Adrenal gland (tissue), 12 donors: ENCODE results near the gene ARHGEF10L. TPM values are rescaled to one million over a fixed set of nuclear protein-coding genes. Genes with fewer than 3 reads are reported as not detected.
"Not testable (repeated sequence)": the region's sequence is repeated elsewhere in the genome, so short reads cannot be mapped to it uniquely, and the experiment has no call there.

ENCODE experiments used
- DNase-seq, 7 donors: peaks; one replicate each; pipeline ENCODE4 v3.0.0-alpha.2; 2019 to 2020
- H3K27ac ChIP-seq, 5 donors: fragments of 200-600 bp; sonication (generic) in 4 of 5; 1 replicate in 3 of 5; 2 replicates in 2 of 5; pipeline versions ENCODE4 v1.5.1 to v1.8.0; 2016 to 2020; ENCODE audit warnings: mild to moderate bottlenecking in 1 of 5
- H3K27me3 ChIP-seq: fragments of 200-600 bp; 2 replicates; pipeline ENCODE4 v1.8.0; 2021
- H3K36me3 ChIP-seq, 2 donors: fragments of 200-600 bp; replicated peaks in 1 of 2; 1 replicate in 1 of 2; 2 replicates in 1 of 2; pipeline versions ENCODE4 v1.5.1 to v1.8.0; 2018 to 2022
- H3K4me1 ChIP-seq, 2 donors: fragments of 200-600 bp; replicated peaks in 1 of 2; 1 replicate in 1 of 2; 2 replicates in 1 of 2; pipeline versions ENCODE4 v1.5.1 to v1.8.0; 2018 to 2021
- H3K4me3 ChIP-seq, 4 donors: fragments of 200-600 bp; sonication (generic) in 3 of 4; one replicate each; pipeline ENCODE4 v1.5.1; 2016 to 2018
- H3K9me3 ChIP-seq, 3 donors: fragments of 200-600 bp; sonication (generic) in 1 of 3; replicated peaks in 1 of 3; 1 replicate in 2 of 3; 2 replicates in 1 of 3; pipeline versions ENCODE4 v1.5.1 to v1.8.0; 2016 to 2021
- POLR2A ChIP-seq, 2 donors: fragments of 450-650 bp; IDR thresholded peaks; one replicate each; pipeline ENCODE4 v1.6.1; 2017; ENCODE audit warnings: antibody characterized with exemption in 2 of 2, mild to moderate bottlenecking in 2 of 2, moderate library complexity in 1 of 2
- WGBS, 4 donors: extraction: QIAGEN DNeasy Blood & Tissue Kit in 2 of 4; methylation state at CpG; one replicate each; pipeline versions ENCODE4 v1.1.5 to v1.1.7; 2013 to 2017; 5-methylcytosine and 5-hydroxymethylcytosine counted together
- intact Hi-C, 2 donors: fragments of 100-400 bp; cut with DNase I; formaldehyde crosslinking; loops; one replicate each; pipeline versions ENCODE4 v1.14.1 to v1.15.0; 2022 to 2023
- polyA plus RNA-seq, 3 donors: library from polyadenylated mRNA; stranded (reverse); fragments of 200-250 nt in 2 of 3; fragments of 350-450 nt in 1 of 3; fragmentation: Illumina TruSeq in 1 of 3; extraction: RNeasy Lipid Tissue Mini Kit (QIAGEN cat#74804) in 1 of 3; gene quantifications; one replicate each; pipeline ENCODE4 v1.2.3, GENCODE V29; 2013 to 2014
- total RNA-seq, 9 donors: library from RNA; depleted of rRNA in 4 of 9; stranded (reverse); fragments of >200 nt in 4 of 9; fragments of 120-200 nt in 1 of 9; fragmentation: NEBNext Ultra II Directional in 1 of 9; extraction: Animal tissue kit (Norgen Biotek cat#: 25700) in 1 of 9; gene quantifications; one replicate each; pipeline versions ENCODE4 v1.1.0 to v1.2.4, GENCODE V29; 2013 to 2023
- TF ChIP-seq, protein P1 (sequence below), 6 experiments: fragments of 450-650 bp in 4 of 6; fragments of 200-600 bp in 2 of 6; sonication (generic) in 1 of 6; IDR thresholded peaks; 1 replicate in 5 of 6; 2 replicates in 1 of 6; pipeline versions ENCODE4 v1.5.1 to v1.8.0; 2016 to 2021; ENCODE audit warnings: antibody characterized with exemption in 6 of 6, mild to moderate bottlenecking in 2 of 6, moderate library complexity in 1 of 6
- donor health status: healthy with polysubstance abuse.
- donor health status: Bipolar disorder and iron deficiency.
- donor health status: DM: yes; HTN: yes; CAD: no.
- donor health status: DM: no; HTN: no; CAD: no.
- donor health status: DM: no; HTN: no; CAD: no.
- donor health status: DM: yes; HTN: yes; CAD: no.

Gene ARHGEF10L
- total and polyA plus RNA-seq, 12 donors = 1.7 to 54.9 (median 30.1) TPM

DNA sequence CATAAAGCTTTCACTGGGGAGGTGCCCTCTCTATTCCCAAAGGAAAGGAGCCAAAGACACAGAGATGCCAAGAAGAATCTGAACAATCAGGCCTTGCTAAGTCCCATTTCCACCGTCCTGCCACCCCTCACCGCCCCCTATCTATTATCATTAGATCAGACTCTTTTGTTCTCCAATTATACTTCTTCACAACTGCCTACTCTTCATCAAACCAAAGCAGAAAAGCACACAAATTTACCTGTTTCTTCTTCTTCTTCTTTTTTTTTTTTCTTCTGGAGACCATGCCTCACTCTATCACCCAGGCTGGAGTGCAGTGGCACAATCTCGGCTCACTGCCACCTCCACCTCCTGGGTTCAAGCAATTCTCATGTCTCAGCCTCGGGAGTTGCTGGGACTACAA, 43.1 kb upstream of the ARHGEF10L start:
- H3K27me3 ChIP-seq = no peaks in the 10 kb centered on the region
- intact Hi-C loops = no loop called here
- WGBS, 4 donors = 68 to 83% (median 76%) methylated on average over 4 of the region's 4 CpGs
- TF ChIP-seq, protein P1, sequence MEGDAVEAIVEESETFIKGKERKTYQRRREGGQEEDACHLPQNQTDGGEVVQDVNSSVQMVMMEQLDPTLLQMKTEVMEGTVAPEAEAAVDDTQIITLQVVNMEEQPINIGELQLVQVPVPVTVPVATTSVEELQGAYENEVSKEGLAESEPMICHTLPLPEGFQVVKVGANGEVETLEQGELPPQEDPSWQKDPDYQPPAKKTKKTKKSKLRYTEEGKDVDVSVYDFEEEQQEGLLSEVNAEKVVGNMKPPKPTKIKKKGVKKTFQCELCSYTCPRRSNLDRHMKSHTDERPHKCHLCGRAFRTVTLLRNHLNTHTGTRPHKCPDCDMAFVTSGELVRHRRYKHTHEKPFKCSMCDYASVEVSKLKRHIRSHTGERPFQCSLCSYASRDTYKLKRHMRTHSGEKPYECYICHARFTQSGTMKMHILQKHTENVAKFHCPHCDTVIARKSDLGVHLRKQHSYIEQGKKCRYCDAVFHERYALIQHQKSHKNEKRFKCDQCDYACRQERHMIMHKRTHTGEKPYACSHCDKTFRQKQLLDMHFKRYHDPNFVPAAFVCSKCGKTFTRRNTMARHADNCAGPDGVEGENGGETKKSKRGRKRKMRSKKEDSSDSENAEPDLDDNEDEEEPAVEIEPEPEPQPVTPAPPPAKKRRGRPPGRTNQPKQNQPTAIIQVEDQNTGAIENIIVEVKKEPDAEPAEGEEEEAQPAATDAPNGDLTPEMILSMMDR (IDR thresholded peaks at IDR 0.05) = no peak
- no peak for TF ChIP-seq POLR2A (IDR thresholded peaks at IDR 0.05)
- no peak overlapping the region for H3K4me3 ChIP-seq
- H3K9me3 ChIP-seq = no peaks in the 10 kb centered on the region
- H3K4me1 ChIP-seq = no peaks in the 10 kb centered on the region
- no peaks in the 10 kb centered on the region for H3K36me3 ChIP-seq
- no peak for DNase-seq
- no peak overlapping the region for H3K27ac ChIP-seq

DNA sequence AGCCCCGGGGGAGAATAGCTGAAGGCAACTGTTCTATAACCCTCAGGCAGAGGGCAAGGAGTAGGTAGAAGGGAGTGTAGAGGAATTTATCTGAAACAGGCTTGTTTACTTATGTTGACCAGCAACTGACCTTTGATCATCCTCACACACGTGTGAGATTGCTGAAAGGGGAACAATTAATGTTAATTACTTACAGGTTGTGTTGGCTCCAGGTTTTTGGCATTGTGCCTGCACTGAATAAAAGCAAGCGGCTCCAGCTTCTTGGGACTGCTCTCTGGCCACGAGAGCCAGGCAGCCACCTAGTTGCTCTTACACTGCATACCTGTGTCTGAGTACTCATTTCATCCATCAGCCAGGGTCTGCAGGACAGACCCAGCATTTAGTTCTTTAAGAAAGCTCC, 41.3 kb upstream of the ARHGEF10L start:
- WGBS, 4 donors = 21 to 56% (median 44%) methylated on average over 3 to 4 of the region's 4 CpGs
- intact Hi-C loops = no loop called here

DNA sequence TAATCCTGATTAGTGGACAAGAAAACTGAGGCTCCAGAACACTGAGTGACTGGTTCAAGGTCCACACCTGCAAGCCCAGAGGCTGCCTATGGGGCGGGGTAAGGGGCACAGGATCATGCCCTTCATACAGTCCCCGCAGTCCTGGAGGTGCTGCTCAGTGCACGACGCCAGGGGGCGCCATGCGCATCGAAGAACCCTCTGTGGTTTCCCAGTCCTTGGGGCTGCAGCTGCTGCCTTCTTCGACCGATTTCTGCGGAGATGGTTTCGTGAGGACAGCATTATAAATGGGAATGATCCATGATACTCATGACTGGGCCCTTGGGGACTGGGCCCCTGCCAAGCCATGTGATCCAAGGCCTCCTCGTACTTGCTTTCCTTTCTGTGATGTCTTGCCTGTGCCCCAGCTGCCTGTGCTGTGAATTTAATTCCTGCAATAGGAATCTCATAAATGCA, 37.1 kb upstream of the ARHGEF10L start:
- peak overlapping the region in 3 of 5 donors; percentile 2 to 66 (median 23) for H3K27ac ChIP-seq
- DNase-seq = peak; percentile 92 to 97 (median 95)
- no peaks in the 10 kb centered on the region for H3K27me3 ChIP-seq
- no peaks in the 10 kb centered on the region for H3K36me3 ChIP-seq
- no peak overlapping the region for H3K4me3 ChIP-seq
- intact Hi-C loops = loop anchor here in 1 of 2 donors (5.0 kb wide), 1 partner anchor 105 kb away; no protein-coding TSS in a partner anchor
- 0 to 3% (median 2%) methylated on average over 5 to 12 of the region's 12 CpGs for WGBS, 4 donors
- H3K4me1 ChIP-seq = peaks cover 0 to 7% of the 10 kb centered on the region in 2 donors
- TF ChIP-seq POLR2A (IDR thresholded peaks at IDR 0.05) = peak; percentile 24 to 30
- TF ChIP-seq, protein P1 (IDR thresholded peaks at IDR 0.05) = peak; percentile 88 to 97 (median 94)
- H3K9me3 ChIP-seq = no peaks in the 10 kb centered on the region

More for the DNA sequence above, 41.3 kb upstream of the ARHGEF10L start:
- H3K27me3 ChIP-seq = no peaks in the 10 kb centered on the region
- H3K36me3 ChIP-seq = no peaks in the 10 kb centered on the region
- H3K4me3 ChIP-seq = no peak overlapping the region
- DNase-seq = no peak
- H3K27ac ChIP-seq = no peak overlapping the region
- H3K4me1 ChIP-seq = peaks cover 0 to 7% of the 10 kb centered on the region in 2 donors
- no peaks in the 10 kb centered on the region for H3K9me3 ChIP-seq
- TF ChIP-seq, protein P1 (IDR thresholded peaks at IDR 0.05) = no peak
- no peak for TF ChIP-seq POLR2A (IDR thresholded peaks at IDR 0.05)

DNA sequence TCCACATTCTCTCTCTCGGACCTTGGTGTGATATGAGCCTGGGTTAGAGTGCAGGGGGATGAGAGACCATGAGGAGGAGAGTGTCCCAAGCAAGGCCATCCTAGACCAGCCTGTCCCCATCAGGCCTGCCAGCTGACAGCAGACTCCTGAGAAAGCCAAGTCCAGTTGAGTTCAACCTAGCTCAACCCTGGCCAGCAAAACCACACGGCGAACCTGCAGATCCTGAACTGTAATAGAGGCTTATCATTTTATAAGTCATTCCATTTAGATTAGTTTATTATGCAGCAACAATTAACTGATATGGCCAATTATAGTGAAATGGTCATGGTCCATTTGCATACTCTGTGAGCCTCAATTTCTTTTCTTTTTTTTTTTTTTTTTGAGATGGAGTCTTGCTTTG, 36.4 kb upstream of the ARHGEF10L start:
- 88 to 91% (median 90%) methylated on average over 3 of the region's 3 CpGs for WGBS, 4 donors
- Histone ChIP-seq H3K9me3 (no peaks in the 10 kb centered on the region), H3K27ac (peak overlapping the region in 2 of 5 donors; percentile 23 to 66), H3K27me3 (no peaks in the 10 kb centered on the region), H3K36me3 (no peaks in the 10 kb centered on the region), H3K4me3 (no peak overlapping the region), H3K4me1 (peaks cover 0 to 7% of the 10 kb centered on the region in 2 donors)
- intact Hi-C loops = loop anchor here in 1 of 2 donors (5.0 kb wide), 1 partner anchor 104 kb away; no protein-coding TSS in a partner anchor
- no peak for TF ChIP-seq POLR2A (IDR thresholded peaks at IDR 0.05)
- TF ChIP-seq, protein P1 (IDR thresholded peaks at IDR 0.05) = no peak
- DNase-seq = no peak

DNA sequence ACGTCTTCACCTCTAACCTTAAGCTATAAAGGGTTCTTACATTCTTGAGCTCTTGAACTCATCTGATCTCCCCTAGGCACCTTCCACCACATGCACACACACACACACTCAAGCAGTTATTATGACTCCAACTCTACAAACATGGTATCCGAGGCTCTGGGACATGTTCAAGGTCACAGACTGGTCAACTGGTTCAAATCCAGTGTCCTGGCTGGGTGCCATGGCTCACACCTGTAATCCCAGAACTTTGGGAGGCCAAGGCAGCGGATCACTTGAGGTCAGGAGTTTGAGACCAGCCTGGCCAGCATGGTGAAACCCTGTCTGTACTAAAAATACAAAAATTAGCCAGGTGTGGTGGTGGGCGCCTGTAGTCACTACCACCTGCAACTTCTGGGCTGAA, 32.3 kb upstream of the ARHGEF10L start:
- intact Hi-C loops = not testable (repeated sequence)
- WGBS, 4 donors = 52 to 77% (median 71%) methylated on average over 3 to 4 of the region's 4 CpGs

More for the DNA sequence above, 32.3 kb upstream of the ARHGEF10L start:
- H3K4me3 ChIP-seq, H3K4me1 ChIP-seq, H3K27ac ChIP-seq, H3K27me3 ChIP-seq, DNase-seq, H3K9me3 ChIP-seq, H3K36me3 ChIP-seq: not testable (repeated sequence)
